Testis (tissue), 3 donors: ENCODE measurements around the gene CACNA1C. TPM values are rescaled to one million over a fixed set of nuclear protein-coding genes. Genes with fewer than 3 reads are reported as not detected.

Experiments
- DNase-seq: peaks from one replicate; pipeline ENCODE4 v3.0.0-alpha.2; 2019
- H3K27ac ChIP-seq, 2 donors: fragments of 200-600 bp; sonication (generic); one replicate each; pipeline ENCODE4 v1.5.1; 2019
- H3K27me3 ChIP-seq: fragments of 200-600 bp; sonication (generic); one replicate; pipeline ENCODE4 v1.5.1; 2019
- H3K36me3 ChIP-seq: fragments of 200-600 bp; sonication (generic); one replicate; pipeline ENCODE4 v1.5.1; 2017; ENCODE audit warnings: low read depth; ENCODE audit errors: missing control alignments
- H3K4me1 ChIP-seq: fragments of 200-600 bp; sonication (generic); one replicate; pipeline ENCODE4 v1.5.1; 2019
- H3K4me3 ChIP-seq, 2 donors: fragments of 200-600 bp; sonication (generic); one replicate each; pipeline ENCODE4 v1.5.1; 2017 to 2019
- H3K9me3 ChIP-seq: fragments of 200-600 bp; sonication (generic); one replicate; pipeline ENCODE4 v1.5.1; 2017
- POLR2A ChIP-seq: fragments of 450-650 bp; IDR thresholded peaks from one replicate; pipeline ENCODE4 v1.6.1; 2017; ENCODE audit warnings: antibody characterized with exemption, mild to moderate bottlenecking, moderate library complexity
- WGBS, 2 donors: methylation state at CpG; one replicate each; pipeline ENCODE4 v1.1.5; 2018; 5-methylcytosine and 5-hydroxymethylcytosine counted together
- intact Hi-C: fragments of 100-400 bp; cut with DNase I; formaldehyde crosslinking; loops from one replicate; pipeline ENCODE4 v1.15.1; 2023; ENCODE audit warnings: low total_unique reads
- polyA plus RNA-seq: library from polyadenylated mRNA; stranded (reverse); fragments of 350-450 nt; fragmentation: Illumina TruSeq; extraction: RNeasy Lipid Tissue Mini Kit (QIAGEN cat#74804); gene quantifications from one replicate; pipeline ENCODE4 v1.2.3, GENCODE V29; 2014; ENCODE audit warnings: low read depth, low replicate concordance; ENCODE audit not compliant: insufficient read depth
- total RNA-seq, 2 donors: library from RNA; depleted of rRNA; stranded (reverse); fragments of >200 nt; gene quantifications; one replicate each; pipeline ENCODE4 v1.2.3, GENCODE V29; 2016
- TF ChIP-seq, protein P1 (sequence below), 3 experiments: fragments of 450-650 bp in 2 of 3; fragments of 200-600 bp in 1 of 3; sonication (generic) in 1 of 3; IDR thresholded peaks; one replicate each; pipeline ENCODE4 v1.5.1; 2016 to 2019; ENCODE audit warnings: antibody characterized with exemption in 3 of 3, mild to moderate bottlenecking in 2 of 3, moderate library complexity in 1 of 3

Gene CACNA1C
- total and polyA plus RNA-seq, 3 donors from 2014 or later, result 20.3 to 36.8 (median 32.0) TPM

DNA sequence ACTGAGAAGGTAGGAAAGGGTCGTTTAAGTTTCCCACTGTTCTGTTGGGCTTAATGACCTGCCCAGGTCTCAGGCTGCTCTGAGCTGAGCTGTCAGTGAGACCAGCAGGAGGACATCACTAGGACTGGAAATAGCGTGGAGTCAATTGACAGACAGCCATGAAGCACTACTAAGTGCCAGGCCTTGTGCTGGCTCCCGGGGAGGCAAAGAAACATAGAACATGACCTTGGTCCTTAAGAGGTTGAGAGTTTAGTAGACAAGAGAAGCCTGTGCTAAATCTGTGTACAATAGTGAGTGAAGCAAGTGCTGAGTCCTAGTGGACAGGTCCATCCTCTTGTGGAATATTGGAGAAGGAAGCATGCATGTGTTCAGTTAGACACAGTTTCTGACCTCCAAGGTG, 239.2 kb downstream of the CACNA1C start:
- H3K4me3 ChIP-seq, result no peak overlapping the region
- H3K36me3 ChIP-seq, result no peaks in the 10 kb centered on the region
- no peaks in the 10 kb centered on the region for H3K9me3 ChIP-seq
- no peak for DNase-seq
- H3K4me1 ChIP-seq, result no peaks in the 10 kb centered on the region
- 78 to 79% methylated on average over 3 of the region's 3 CpGs for WGBS, 2 donors
- TF ChIP-seq, protein P1, sequence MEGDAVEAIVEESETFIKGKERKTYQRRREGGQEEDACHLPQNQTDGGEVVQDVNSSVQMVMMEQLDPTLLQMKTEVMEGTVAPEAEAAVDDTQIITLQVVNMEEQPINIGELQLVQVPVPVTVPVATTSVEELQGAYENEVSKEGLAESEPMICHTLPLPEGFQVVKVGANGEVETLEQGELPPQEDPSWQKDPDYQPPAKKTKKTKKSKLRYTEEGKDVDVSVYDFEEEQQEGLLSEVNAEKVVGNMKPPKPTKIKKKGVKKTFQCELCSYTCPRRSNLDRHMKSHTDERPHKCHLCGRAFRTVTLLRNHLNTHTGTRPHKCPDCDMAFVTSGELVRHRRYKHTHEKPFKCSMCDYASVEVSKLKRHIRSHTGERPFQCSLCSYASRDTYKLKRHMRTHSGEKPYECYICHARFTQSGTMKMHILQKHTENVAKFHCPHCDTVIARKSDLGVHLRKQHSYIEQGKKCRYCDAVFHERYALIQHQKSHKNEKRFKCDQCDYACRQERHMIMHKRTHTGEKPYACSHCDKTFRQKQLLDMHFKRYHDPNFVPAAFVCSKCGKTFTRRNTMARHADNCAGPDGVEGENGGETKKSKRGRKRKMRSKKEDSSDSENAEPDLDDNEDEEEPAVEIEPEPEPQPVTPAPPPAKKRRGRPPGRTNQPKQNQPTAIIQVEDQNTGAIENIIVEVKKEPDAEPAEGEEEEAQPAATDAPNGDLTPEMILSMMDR (IDR thresholded peaks at IDR 0.05), result no peak
- TF ChIP-seq POLR2A, result no peak
- H3K27me3 ChIP-seq, result no peaks in the 10 kb centered on the region
- H3K27ac ChIP-seq, result no peak overlapping the region
- intact Hi-C loops, result no loop called here

DNA sequence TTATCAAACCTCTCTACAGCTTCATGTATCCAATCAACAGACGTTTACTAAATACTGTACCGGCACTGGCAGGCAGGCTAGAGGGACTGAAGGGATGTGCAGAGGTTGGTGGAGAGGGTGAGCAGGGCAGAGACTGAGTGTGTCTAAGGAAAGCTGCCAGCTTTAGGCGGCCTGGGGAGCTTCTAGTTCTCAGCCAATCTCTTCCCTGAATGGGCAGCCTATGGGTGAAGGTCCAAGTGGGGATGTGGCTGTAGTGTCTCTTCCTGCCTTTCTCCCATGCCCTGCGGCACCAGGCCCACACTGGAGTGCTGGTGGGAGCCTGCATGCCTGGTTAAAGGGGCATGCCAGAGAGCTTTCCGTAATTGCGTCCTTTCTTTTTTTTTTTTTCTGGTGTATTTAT, 239.8 kb downstream of the CACNA1C start:
- no peak overlapping the region for H3K27ac ChIP-seq
- no peaks in the 10 kb centered on the region for H3K9me3 ChIP-seq
- intact Hi-C loops, result no loop called here
- no peak overlapping the region for H3K4me3 ChIP-seq
- no peaks in the 10 kb centered on the region for H3K4me1 ChIP-seq
- DNase-seq, result no peak
- no peaks in the 10 kb centered on the region for H3K27me3 ChIP-seq
- WGBS, 2 donors, result 77 to 93% methylated on average over 6 of the region's 6 CpGs
- H3K36me3 ChIP-seq, result no peaks in the 10 kb centered on the region
- no peak for TF ChIP-seq POLR2A
- TF ChIP-seq, protein P1 (IDR thresholded peaks at IDR 0.05), result no peak

DNA sequence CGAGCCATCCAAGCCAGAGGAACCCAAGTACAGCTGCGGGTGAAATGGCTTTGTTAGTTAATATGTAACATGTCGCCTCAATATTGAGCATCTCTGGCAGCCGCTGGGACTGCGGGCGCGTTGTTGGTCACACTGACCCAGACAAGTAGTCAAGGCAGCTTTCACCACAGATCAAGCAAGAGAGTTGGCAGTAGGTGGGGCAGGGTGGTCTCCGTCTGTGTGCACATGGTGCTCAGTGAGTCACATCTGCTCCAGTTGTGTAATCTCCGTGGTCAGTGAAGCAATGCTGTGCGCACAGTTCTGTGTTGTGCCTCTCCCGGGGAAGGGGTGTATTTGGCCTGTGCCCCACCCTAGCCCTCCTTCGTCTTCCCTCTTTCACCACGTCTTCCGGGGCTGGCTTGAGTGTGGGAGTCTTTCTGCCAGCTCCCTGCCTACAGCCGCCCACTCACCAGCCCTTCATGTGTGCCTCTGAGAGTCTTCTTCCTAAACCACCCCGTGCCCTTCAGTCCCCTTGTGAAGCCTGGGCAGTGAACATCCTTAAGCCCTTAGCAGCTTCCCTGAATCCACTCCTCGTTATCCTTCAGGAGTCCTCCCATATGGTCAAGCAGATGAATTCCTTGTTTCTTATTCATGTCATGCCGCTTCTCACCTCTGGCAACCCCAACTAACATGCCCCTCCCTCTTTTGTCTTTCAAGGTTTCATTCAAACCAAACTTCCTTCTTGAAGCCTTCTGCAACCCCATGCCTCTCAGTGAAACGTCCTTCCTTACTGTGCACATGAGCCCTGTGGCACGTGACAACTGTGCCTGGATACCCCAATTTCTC, 242.1 kb downstream of the CACNA1C start:
- Histone ChIP-seq H3K4me3 (no peak overlapping the region), H3K36me3 (no peaks in the 10 kb centered on the region), H3K27ac (no peak overlapping the region), H3K4me1 (no peaks in the 10 kb centered on the region), H3K27me3 (no peaks in the 10 kb centered on the region), H3K9me3 (no peaks in the 10 kb centered on the region)
- peak; percentile 26 for DNase-seq
- 80 to 85% methylated on average over 12 to 20 of the region's 20 CpGs for WGBS, 2 donors
- intact Hi-C loops, result no loop called here
- TF ChIP-seq POLR2A, result no peak
- TF ChIP-seq, protein P1 (IDR thresholded peaks at IDR 0.05), result no peak

DNA sequence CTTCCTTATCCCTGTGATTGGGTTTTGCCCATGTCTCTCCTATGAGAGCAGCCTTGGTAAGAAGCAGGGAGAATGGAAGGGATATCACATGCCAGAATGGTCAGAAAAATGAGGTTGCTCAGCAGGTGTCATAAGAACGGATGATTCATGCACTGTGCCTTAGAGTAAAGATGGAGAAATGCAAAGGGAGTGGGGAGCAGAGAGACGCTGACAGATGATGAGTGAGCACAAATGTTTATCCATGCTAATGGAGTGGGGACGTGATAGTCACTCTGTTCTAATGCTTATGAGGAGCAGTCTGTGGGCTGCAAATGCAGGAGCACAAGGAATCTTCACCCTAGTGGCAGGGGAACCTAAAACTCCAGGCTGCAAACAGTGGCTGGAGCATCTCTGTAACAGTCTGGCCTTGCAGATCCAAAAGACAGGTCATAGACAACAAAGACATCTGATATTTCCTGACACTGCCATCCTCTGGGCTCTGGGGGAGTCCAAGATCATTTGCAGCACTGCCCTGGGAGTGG, 243.2 kb downstream of the CACNA1C start:
- H3K9me3 ChIP-seq, result no peaks in the 10 kb centered on the region
- H3K36me3 ChIP-seq, result no peaks in the 10 kb centered on the region
- H3K27ac ChIP-seq, result no peak overlapping the region
- no peak for DNase-seq
- TF ChIP-seq, protein P1 (IDR thresholded peaks at IDR 0.05), result no peak
- TF ChIP-seq POLR2A, result no peak
- 73 to 74% methylated on average over 3 of the region's 3 CpGs for WGBS, 2 donors
- intact Hi-C loops, result no loop called here
- no peaks in the 10 kb centered on the region for H3K4me1 ChIP-seq
- no peaks in the 10 kb centered on the region for H3K27me3 ChIP-seq
- H3K4me3 ChIP-seq, result no peak overlapping the region
